ENCODE data around the gene NLGN2. TPM values are rescaled to one million over a fixed set of nuclear protein-coding genes. Genes with fewer than 3 reads are reported as not detected.

Gene NLGN2
- total RNA-seq: 21.3 TPM

DNA sequence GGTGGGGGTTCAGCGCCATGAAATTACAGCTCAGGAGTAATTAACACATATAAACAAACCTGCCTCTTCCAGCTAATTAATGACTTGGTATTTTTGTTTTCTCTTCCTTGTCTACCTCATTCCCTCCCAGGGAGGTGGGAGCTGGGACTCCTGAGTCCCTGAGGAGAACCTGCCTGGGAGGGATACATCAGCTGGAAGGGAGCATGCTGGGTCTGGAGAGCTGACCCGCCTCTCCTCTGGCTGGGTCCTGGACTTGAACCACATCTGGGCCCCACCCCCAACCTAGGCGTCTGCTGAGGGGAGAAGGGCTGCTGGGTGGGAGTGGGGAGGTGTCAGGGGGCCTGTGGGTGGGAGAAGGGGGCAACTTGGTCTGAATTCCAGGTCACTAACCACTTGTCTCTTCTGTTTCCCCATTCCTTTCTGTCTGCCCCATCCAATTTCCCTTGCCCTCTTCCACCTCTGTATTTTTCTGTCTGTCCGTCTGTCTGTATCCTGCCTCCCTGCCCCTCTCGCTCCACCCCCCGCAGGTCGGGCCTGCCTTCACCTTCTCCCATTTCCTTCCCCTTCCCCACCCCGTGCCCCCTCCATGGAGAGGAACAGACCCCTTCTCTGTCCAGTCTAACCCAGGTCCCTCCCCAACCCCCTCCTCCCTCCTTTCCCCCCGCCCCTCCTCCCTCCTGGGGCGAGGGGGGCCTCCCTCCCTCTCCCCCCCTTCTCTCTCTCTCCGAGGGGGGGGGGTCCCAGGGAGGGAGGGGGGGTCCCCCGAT is at the start of gene NLGN2:
Gene NLGN2, plus strand, starts transcription at position 361 of the 767 bp plus-strand sequence. CDS start 411 bp downstream, outside the sequence.

DNA sequence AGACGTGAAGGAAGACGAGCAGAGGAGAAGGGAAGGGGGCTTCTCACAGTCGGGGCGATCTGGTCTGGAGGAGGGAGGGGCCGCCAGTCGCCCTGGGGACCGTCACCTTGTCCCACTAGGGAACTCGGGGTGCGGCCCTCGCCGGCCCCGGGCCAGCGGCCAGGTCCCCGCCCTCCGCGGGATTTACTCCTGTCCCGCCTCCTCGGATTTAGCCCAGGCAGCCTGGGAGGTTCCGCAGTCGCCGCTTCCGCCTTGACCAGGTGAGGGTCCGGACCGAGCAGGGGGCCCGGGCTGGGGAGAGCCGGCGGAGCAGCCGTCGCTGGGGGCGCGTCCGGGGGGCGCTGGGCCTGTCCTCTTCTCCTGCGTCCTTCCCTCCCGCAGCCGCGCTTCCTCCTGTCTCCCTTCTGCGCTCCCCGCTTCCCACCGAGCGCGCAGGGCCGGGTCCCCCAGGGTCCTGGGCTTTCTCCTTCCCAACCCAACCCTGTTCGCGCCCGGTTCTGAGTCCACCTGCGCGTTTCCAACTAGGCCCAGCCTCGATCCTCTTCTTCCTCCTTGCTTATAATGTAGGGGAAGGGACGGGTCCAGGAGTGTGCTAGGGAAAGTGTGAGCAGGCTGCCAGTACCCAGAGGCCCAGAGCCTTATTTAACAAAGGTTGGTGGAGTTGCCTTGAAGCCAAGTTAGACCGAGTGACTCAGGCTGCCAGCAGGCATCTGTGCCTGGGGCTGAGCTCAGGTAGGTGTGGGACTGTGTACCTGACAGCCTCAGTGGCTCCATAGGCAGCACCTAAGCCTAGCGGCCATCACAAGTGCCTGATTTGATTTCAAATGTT is 26.6 kb upstream of the NLGN2 start, which contains the start of gene TNK1:
Gene TNK1, plus strand, starts transcription at position 235 of the 829 bp plus-strand sequence. CDS start 1,838 bp downstream, outside the sequence.

DNA sequence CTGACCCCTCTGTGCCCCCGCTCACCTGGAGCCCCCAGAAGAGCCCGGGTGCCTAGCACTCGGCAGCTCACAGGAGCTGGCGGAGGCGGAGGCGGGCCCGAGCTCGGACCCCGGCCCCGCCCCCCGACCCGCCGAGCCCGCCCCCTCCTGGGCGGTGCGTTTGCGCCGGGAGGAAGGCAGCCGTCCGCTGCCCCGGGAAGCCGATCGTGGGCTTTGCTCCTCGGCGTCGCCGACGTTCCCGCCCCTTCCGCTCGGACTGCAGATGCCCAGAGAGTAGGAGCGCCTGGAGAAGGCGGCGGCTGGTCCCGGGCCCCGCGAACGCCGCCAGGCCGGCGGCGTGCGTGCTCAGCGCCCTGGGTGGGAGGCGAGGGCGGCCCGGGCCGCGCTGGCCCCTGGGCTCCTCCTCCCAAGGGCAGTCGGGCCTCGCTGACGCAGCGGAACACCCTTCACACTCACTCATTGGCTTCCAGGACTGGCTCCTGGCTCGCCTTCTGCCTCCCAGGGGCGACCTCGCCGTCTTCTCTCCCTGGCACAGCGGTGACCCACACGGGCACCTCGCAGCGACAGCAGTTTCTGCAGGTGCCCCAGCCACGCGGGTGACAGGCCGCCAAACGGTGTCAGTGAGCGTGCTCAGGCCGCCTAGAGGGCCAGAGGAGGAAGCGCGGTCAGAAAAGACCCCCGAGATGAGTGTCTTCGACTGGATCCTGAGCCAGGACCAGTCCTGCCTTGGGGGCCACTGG is 13.0 kb upstream of the NLGN2 start, which contains the start of gene PLSCR3:
Gene PLSCR3, minus strand, starts transcription at position 74 of the 740 bp plus-strand sequence. CDS start 415 bp downstream, outside the sequence.

DNA sequence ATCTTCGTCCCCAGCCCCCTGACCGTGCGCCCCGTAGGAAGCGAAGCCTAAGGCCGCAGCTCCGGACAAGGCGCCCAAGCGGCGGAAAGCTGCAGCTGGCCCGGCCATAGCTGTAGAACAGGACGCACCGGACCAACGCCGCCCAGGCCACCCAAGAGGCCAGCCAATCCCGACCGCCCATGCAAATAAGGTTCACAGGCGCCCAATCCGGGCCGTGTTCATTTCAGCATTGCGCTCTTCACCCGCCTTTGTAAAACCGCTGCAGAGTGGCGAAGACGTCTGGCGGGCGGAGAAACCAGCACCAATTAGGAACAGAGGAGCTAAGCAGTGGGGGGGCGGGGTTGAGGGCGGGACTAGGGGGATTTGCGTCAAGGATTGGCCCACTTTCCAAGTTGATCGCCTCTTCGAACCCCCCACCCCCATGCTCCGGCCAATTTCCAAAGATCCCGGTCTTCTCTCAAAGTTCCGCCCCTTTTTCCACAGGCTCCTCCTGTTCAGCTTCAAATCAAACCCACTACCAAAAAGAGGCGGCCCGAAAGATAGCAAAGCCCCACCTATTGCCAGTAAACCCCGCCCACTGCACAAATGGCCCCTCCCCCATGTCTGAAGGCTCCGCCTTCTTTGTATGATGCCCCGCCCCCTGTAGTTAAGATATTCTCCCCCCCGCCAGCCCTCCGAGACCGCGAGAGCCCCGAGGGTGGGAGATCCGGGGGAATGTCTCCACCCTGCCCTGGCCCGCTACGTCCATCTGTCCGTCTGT is 3.5 kb upstream of the NLGN2 start, which contains the start of gene TMEM256:
Gene TMEM256, minus strand, starts transcription at position 121 of the 760 bp plus-strand sequence. Its CDS starts 13 bp downstream, at position 108.

DNA sequence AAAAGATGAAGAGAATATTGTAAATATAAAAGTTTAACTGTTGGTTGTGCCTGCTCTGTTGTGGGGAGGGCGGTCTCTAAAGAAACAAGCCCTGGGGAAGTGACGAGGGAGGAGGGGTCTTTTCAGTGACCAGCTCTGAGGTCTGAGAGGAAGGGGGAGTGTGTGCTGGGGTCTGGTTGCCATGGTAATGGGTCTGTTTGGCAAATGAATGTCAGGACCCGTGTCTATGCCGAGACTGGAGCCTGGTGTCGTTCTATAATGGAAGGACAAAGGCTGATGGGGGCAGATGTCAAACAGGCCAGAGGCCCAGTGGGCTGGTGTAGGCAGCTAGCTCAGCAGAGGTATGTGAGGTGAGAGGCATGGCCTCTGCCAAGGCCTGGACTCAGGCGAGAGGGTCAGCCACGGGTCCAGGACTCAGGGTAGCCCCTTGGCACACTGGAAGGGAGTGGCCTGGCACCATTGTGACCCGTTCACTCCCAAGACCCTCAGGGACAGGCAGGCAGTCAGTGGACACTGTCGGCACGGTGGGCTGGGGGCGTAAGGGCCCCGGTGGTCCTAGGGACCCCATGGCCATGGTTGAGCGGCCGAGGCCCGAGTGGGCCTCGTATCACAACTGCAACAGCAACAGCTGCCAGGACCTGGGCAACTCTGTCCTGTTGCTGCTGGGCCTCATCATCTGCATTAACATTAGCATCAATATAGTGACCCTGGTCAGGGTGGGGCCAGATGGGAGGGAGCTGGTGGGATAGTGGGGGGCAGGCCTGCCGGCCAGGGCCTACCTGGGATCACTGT is 12.4 kb downstream of the NLGN2 start, which contains the start of gene SPEM1:
Gene SPEM1, plus strand, starts transcription at position 506 of the 792 bp plus-strand sequence. Its CDS starts 61 bp downstream, at position 567.

DNA sequence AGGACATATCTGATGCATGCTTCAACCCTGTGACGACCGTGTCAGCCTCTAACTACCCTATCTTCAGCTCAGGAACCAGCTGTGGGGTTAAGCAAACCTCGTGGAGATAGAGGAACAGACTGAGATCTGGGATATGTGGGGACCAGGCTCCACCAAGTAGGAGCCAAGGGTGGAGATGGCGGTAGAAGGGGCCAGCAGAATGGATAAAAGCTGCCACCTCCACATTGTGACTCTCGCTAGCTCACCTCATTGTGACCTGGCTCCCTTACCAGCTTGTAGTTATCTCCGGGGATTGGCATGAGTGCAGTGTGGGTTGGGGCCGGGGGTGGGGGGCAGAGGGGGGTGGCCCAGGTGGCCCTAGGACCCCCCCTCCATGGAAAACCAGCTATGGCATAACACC is 17.7 kb downstream of the NLGN2 start, which contains the start of gene SPEM2:
Gene SPEM2, plus strand, starts transcription at position 301 of the 400 bp plus-strand sequence. Its CDS starts 73 bp downstream, at position 374.

DNA sequence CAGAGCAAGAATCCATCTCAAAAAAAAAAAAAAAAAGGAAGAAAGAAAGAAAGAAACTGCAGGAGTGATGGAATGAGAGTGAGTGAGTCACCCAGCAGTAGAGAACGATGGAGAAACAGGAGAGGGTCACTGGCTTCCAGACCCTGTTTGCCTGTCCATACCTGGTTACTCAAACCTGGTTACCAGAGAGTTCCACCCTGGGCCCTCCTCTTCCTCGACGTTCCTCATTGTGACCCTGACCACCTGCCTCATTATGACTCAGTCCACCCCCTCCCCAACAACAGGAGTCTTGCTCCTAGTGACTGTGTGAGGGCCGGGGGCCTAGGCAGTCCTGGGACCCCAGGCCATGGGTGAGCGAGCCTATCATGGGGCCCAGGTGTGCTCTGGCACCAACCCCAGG is 20.9 kb downstream of the NLGN2 start, which contains the start of gene SPEM3:
Gene SPEM3, plus strand, starts transcription at position 301 of the 400 bp plus-strand sequence. Its CDS starts 46 bp downstream, at position 347.

DNA sequence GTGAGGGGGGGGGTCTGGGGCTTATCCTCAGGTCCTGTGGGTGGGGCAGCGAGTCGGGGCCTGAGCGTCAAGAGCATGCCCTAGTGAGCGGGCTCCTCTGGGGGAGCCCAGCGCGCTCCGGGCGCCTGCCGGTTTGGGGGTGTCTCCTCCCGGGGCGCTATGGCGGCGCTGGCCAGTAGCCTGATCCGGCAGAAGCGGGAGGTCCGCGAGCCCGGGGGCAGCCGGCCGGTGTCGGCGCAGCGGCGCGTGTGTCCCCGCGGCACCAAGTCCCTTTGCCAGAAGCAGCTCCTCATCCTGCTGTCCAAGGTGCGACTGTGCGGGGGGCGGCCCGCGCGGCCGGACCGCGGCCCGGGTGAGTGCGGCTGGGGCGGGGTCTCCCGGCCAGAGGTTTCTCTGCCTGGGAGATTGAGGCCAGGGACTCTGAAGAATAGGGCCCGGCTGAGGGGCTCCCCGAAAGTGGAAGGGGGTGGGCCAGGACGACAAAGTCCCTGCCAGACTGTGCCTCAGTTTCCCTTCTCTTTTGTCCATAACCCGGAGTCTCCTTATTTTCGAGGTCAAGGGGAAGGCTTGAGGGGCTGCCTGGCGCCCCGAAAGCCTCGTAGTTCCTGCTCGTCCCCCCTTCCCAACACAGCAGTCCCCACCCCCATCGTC is 31.9 kb downstream of the NLGN2 start, which contains the start of gene FGF11:
Gene FGF11, plus strand, starts transcription at position 51 of the 651 bp plus-strand sequence. Its CDS starts 109 bp downstream, at position 160.

DNA sequence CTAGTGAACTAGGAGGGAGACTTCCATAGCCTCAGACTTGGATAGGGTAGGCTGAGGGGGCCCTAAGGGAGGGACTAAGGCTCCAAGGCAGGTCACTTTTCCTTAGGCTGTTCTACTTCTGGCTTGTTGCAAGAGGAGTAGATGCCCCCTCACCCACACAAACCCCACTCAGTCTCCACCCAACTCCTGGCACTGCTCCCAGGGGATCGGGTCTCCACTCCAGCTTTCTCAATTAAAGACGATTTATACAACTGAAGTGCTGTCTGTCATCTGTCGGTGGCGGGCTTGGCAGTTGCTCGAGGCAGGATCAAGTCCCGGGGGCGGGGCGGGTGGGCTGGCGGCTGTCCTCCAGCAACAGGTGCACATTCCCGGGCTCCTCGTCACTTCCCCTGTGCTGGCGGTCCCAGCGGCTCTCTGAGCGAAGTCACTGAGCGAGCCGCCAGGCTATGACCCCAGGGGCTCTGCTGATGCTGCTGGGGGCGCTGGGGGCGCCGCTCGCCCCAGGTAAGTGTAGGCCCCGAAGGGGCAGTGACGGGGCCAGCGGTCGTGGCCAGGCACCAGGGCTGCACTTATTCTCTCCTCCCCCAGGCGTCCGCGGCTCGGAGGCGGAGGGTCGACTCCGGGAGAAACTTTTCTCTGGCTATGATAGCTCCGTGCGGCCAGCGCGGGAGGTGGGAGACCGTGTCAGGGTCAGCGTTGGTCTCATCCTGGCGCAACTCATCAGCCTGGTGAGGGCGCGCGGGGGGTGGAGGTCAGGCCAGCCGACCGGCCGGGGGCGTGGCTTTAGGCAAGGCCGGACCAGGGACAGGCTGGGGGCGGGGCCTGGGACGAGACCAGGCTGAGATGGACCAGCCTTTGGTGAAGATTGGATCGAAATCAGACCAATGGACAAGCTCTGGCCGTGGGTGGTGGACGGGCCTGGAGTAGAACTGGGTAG is 37.3 kb downstream of the NLGN2 start, which contains the start of gene CHRNB1:
Gene CHRNB1, plus strand, starts transcription at position 380 of the 937 bp plus-strand sequence. Its CDS starts 67 bp downstream, at position 447.

Other genes with a start within 250 kb of the NLGN2 start
- gene ASGR1, start 228.5 kb upstream of the NLGN2 start, total RNA-seq: 5.5 TPM
- 36.0 TPM for gene DLG4, start 188.0 kb upstream of the NLGN2 start, total RNA-seq
- 342 TPM for gene ACADVL, start 187.9 kb upstream of the NLGN2 start, total RNA-seq
- gene DVL2, start 173.3 kb upstream of the NLGN2 start, total RNA-seq: 73.5 TPM
- gene PHF23, start 168.4 kb upstream of the NLGN2 start, total RNA-seq: 44.4 TPM
- gene GABARAP, start 165.4 kb upstream of the NLGN2 start, total RNA-seq: 226 TPM
- gene CTDNEP1, start 156.1 kb upstream of the NLGN2 start, total RNA-seq: 77.3 TPM
- 27.2 TPM for gene ELP5, start 155.6 kb upstream of the NLGN2 start, total RNA-seq
- gene CLDN7, start 145.4 kb upstream of the NLGN2 start, total RNA-seq: 65.5 TPM
- gene SLC2A4, start 126.1 kb upstream of the NLGN2 start, total RNA-seq: 19.6 TPM
- gene YBX2, start 113.2 kb upstream of the NLGN2 start, total RNA-seq: 2.0 TPM
- 179 TPM for gene EIF5A, start 100.2 kb upstream of the NLGN2 start, total RNA-seq
- 30.4 TPM for gene GPS2, start 92.5 kb upstream of the NLGN2 start, total RNA-seq
- 31.2 TPM for gene NEURL4, start 78.5 kb upstream of the NLGN2 start, total RNA-seq
- gene ACAP1, start 71.3 kb upstream of the NLGN2 start, total RNA-seq: 4.8 TPM
- 7.0 TPM for gene KCTD11, start 55.7 kb upstream of the NLGN2 start, total RNA-seq
- not detected for gene TMEM95, start 52.7 kb upstream of the NLGN2 start, total RNA-seq
- gene TNK1, start 26.8 kb upstream of the NLGN2 start, total RNA-seq: 5.5 TPM
- 23.1 TPM for gene PLSCR3, start 13.3 kb upstream of the NLGN2 start, total RNA-seq
- gene TMEM256, start 3.7 kb upstream of the NLGN2 start, total RNA-seq: 109 TPM
- gene SPEM1, start 12.5 kb downstream of the NLGN2 start, total RNA-seq: not detected
- gene SPEM2, start 17.8 kb downstream of the NLGN2 start, total RNA-seq: not detected
- not detected for gene SPEM3, start 21.0 kb downstream of the NLGN2 start, total RNA-seq
- 5.0 TPM for gene TMEM102, start 27.6 kb downstream of the NLGN2 start, total RNA-seq
- gene FGF11, start 31.7 kb downstream of the NLGN2 start, total RNA-seq: 4.8 TPM
- 21.4 TPM for gene CHRNB1, start 37.2 kb downstream of the NLGN2 start, total RNA-seq
- gene ZBTB4, start 71.8 kb downstream of the NLGN2 start, total RNA-seq: 31.0 TPM
- not detected for gene SLC35G6, start 73.6 kb downstream of the NLGN2 start, total RNA-seq
- 118 TPM for gene POLR2A, start 76.5 kb downstream of the NLGN2 start, total RNA-seq
- 11.6 TPM for gene TNFSF12, start 141.2 kb downstream of the NLGN2 start, total RNA-seq
- 10.2 TPM for gene TNFSF13, start 150.9 kb downstream of the NLGN2 start, total RNA-seq
- gene SENP3, start 154.1 kb downstream of the NLGN2 start, total RNA-seq: 58.0 TPM
- 16.2 TPM for gene CD68, start 171.8 kb downstream of the NLGN2 start, total RNA-seq
- 49.6 TPM for gene MPDU1, start 176.0 kb downstream of the NLGN2 start, total RNA-seq
- gene SOX15, start 182.2 kb downstream of the NLGN2 start, total RNA-seq: 1.5 TPM
- gene FXR2, start 207.1 kb downstream of the NLGN2 start, total RNA-seq: 30.3 TPM
- 56.3 TPM for gene SAT2, start 220.0 kb downstream of the NLGN2 start, total RNA-seq
- 2.6 TPM for gene SHBG, start 222.3 kb downstream of the NLGN2 start, total RNA-seq
- 13.1 TPM for gene ATP1B2, start 243.1 kb downstream of the NLGN2 start, total RNA-seq